Measurements from ENCODE around the gene FOCAD. TPM values are rescaled to one million over a fixed set of nuclear protein-coding genes. Genes with fewer than 3 reads are reported as not detected.

Gene FOCAD
- total and polyA plus RNA-seq, 3 experiments from 2014 or later, result 16.1 to 25.9 (median 24.8) TPM

DNA sequence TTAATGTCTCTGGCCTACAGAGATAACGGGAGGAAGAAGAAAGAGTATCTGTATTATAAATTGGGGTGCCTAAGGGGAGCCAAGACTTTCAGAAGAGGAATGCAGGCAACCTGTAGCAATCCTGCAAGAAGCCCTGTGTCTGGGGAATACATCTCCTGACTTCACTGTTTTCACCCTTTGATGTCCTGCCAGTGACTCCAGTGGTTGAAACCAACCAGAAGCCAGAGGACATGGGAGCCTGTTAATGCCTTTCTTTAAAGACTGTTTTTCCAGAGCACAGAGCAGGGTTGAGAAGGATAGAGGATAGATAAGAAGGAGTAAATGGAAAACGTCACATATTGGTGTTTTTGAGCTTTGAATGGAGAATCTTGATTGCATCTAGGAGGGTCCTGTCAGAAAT, 196.2 kb downstream of the FOCAD start:
- Mint-ChIP-seq H3K27me3 (no peaks in the 10 kb centered on the region), H3K36me3 (peaks cover 0 to 8% (median 3%) of the 10 kb centered on the region in 3 donors), H3K4me1 (no peaks in the 10 kb centered on the region), H3K9me3 (no peaks in the 10 kb centered on the region), H3K4me3 (no peak overlapping the region), H3K27ac (no peak overlapping the region)
- Histone ChIP-seq H3K9me3 (ENCODE audit: low read length) (no peaks in the 10 kb centered on the region), H3K27me3 (ENCODE audit: insufficient read depth, low read length, poor library complexity, severe bottlenecking) (no peaks in the 10 kb centered on the region), H3K27ac (ENCODE audit: low read depth, low read length) (no peak overlapping the region), H3K4me3 (ENCODE audit: low read length) (no peak overlapping the region), H3K36me3 (ENCODE audit: insufficient read depth, low read length) (peaks cover 6% of the 10 kb centered on the region), H3K4me1 (ENCODE audit: insufficient read depth, low read length) (no peaks in the 10 kb centered on the region)
- ChIA-PET CTCF (interaction anchor here (1.1 to 1.2 kb wide), 2 partner anchors 61 to 231 kb away, joined by 3 to 4 read pairs; no protein-coding TSS in a partner anchor), POLR2A (interaction anchor here (1.0 kb wide), 1 partner anchor 259 kb away, joined by 3 read pairs; no protein-coding TSS in a partner anchor)
- DNase-seq, result no peak

DNA sequence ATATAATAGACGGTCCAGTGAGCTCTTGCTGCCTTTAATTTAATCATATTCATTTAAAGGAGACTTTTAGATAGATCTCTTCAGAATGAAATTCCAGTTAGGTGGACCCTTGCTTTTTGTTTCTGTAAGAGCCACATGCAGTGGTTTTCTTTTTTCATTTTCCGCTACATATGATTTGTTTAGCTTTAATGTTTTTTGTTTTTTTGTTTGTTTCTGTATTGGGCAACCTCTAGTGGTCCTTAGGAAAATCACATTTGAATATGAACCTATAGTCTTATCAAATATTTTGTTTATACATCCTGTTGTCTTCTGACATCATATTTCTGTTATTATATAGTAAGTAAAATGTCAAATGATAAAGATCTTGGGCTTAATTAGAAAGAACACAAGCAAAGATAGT, 196.6 kb downstream of the FOCAD start:
- CTCF ChIA-PET, result interaction anchor here (1.1 kb wide), 1 partner anchor 230 kb away, joined by 3 read pairs; no protein-coding TSS in a partner anchor

DNA sequence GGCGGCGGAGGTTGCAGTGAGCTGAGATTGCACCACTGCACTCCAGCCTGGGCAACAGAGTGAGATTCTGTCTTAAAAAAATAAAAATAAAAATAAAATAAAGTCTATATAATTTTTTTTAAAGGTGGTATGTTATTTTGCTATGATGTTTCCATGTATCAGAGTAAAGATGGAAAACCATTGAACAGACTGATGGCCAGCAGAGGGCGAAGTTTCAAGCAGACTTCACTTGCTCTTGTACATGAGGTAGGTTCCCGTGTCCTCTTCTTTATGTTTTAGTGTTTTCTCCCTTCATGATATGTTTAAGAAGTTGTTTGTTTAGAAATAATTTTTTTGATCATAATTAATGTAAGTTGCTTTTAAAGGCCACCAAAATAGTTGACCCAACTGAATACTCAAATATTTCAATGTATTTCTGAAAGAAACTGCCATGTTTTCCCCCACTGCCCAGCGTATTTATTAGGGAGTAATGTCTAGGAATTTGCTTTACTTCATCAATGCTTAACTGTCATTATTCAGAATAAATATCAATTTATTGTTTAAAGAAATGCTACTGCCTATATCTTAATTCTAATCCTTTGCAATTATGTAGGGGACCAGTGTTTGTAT, 201.0 kb downstream of the FOCAD start:
- no peak overlapping the region for H3K4me3 Mint-ChIP-seq
- no peaks in the 10 kb centered on the region for H3K27me3 ChIP-seq (ENCODE audit: insufficient read depth, low read length, poor library complexity, severe bottlenecking)
- H3K36me3 ChIP-seq (ENCODE audit: insufficient read depth, low read length), result peaks cover 6% of the 10 kb centered on the region
- no peak overlapping the region for H3K4me3 ChIP-seq (ENCODE audit: low read length)
- H3K4me1 Mint-ChIP-seq, result no peaks in the 10 kb centered on the region
- H3K27ac Mint-ChIP-seq, result no peak overlapping the region
- POLR2A ChIA-PET, result no interaction called here
- CTCF ChIA-PET, result interaction anchor here (0.6 to 2.9 kb wide), 15 partner anchors 10 to 960 kb away, joined by 3 to 22 read pairs (median 3); partner anchors contain the start of gene MLLT3
- H3K27me3 Mint-ChIP-seq, result no peaks in the 10 kb centered on the region
- peaks cover 4 to 10% (median 7%) of the 10 kb centered on the region in 3 donors for H3K36me3 Mint-ChIP-seq
- H3K4me1 ChIP-seq (ENCODE audit: insufficient read depth, low read length), result no peaks in the 10 kb centered on the region
- H3K9me3 ChIP-seq (ENCODE audit: low read length), result no peaks in the 10 kb centered on the region
- no peaks in the 10 kb centered on the region for H3K9me3 Mint-ChIP-seq
- DNase-seq, result peak; percentile 20 to 71 (median 38)
- H3K27ac ChIP-seq (ENCODE audit: low read depth, low read length), result no peak overlapping the region

More for the DNA sequence above, 196.6 kb downstream of the FOCAD start:
- Histone ChIP-seq H3K9me3 (ENCODE audit: low read length) (no peaks in the 10 kb centered on the region), H3K36me3 (ENCODE audit: insufficient read depth, low read length) (peaks cover 6% of the 10 kb centered on the region), H3K4me1 (ENCODE audit: insufficient read depth, low read length) (no peaks in the 10 kb centered on the region), H3K27me3 (ENCODE audit: insufficient read depth, low read length, poor library complexity, severe bottlenecking) (no peaks in the 10 kb centered on the region), H3K4me3 (ENCODE audit: low read length) (no peak overlapping the region), H3K27ac (ENCODE audit: low read depth, low read length) (no peak overlapping the region)
- H3K4me3 Mint-ChIP-seq, result no peak overlapping the region
- H3K9me3 Mint-ChIP-seq, result no peaks in the 10 kb centered on the region
- peaks cover 0 to 8% (median 3%) of the 10 kb centered on the region in 3 donors for H3K36me3 Mint-ChIP-seq
- DNase-seq, result no peak
- no peaks in the 10 kb centered on the region for H3K27me3 Mint-ChIP-seq
- no peak overlapping the region for H3K27ac Mint-ChIP-seq
- H3K4me1 Mint-ChIP-seq, result no peaks in the 10 kb centered on the region
- POLR2A ChIA-PET, result interaction anchor here (1.0 kb wide), 1 partner anchor 259 kb away, joined by 3 read pairs; no protein-coding TSS in a partner anchor

DNA sequence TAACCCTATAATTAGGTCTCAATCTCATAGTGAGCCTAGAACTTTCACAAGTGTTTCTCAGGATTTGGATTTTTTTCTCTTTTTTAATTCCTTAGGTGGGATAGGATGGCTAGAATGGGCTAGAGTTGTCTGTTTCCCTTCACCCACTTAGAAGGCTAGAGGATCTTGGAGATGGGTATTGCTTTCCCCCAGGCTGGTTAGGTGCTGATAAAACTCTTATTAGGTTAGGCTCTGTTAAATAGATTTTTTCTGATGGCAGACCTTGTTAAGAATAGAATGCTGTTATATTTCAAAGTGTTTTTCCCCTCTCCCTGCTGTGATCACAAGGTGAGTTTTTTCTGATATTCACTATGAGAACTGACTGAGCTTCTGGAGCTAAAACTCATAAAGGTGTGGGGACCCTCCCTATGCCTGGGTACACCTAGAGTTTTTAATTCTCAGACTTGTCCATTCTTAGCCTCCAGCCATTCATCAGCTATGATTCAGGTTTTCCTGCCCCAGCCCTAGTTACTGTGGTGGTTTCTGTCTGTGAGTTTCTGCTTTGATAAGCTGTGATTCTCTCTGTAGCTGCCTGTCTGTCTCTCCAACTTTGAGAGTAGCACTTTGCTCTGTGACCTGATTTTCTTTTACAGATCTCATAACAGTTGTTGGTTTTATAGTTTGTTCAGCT, 215.0 kb downstream of the FOCAD start:
- POLR2A ChIA-PET, result no interaction called here
- Histone ChIP-seq H3K4me1 (ENCODE audit: insufficient read depth, low read length) (no peaks in the 10 kb centered on the region), H3K36me3 (ENCODE audit: insufficient read depth, low read length) (no peaks in the 10 kb centered on the region), H3K4me3 (ENCODE audit: low read length) (no peak overlapping the region), H3K9me3 (ENCODE audit: low read length) (no peaks in the 10 kb centered on the region), H3K27me3 (ENCODE audit: insufficient read depth, low read length, poor library complexity, severe bottlenecking) (no peaks in the 10 kb centered on the region), H3K27ac (ENCODE audit: low read depth, low read length) (no peak overlapping the region)
- CTCF ChIA-PET, result interaction anchor here (1.4 kb wide), 1 partner anchor 15 kb away, joined by 5 read pairs; no protein-coding TSS in a partner anchor
- no peaks in the 10 kb centered on the region for H3K9me3 Mint-ChIP-seq
- no peak overlapping the region for H3K4me3 Mint-ChIP-seq
- no peak overlapping the region for H3K27ac Mint-ChIP-seq
- H3K27me3 Mint-ChIP-seq, result no peaks in the 10 kb centered on the region
- H3K4me1 Mint-ChIP-seq, result no peaks in the 10 kb centered on the region
- no peak for DNase-seq
- H3K36me3 Mint-ChIP-seq, result peaks cover 0 to 1% (median 0%) of the 10 kb centered on the region in 3 donors

DNA sequence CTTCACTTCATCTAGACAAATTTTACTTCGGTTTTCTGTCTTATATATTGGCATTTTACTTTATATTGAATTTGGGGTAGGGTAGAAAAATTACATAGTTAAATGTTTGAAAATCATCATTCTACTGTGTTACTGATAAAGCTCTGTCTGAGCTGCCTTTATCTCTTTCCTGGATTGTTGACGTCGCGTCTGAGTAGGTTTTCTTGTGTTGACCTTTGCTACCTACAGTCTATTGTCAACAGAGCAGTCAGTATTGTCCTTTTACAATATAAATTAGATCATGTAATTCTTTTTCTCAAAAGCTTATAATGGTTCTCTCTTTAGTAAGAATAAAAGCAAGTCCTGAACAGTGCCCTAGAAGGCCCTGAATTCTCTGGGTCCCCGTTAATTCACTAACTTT, 219.2 kb downstream of the FOCAD start:
- Histone ChIP-seq H3K27me3 (ENCODE audit: insufficient read depth, low read length, poor library complexity, severe bottlenecking) (no peaks in the 10 kb centered on the region), H3K4me1 (ENCODE audit: insufficient read depth, low read length) (no peaks in the 10 kb centered on the region), H3K4me3 (ENCODE audit: low read length) (no peak overlapping the region), H3K27ac (ENCODE audit: low read depth, low read length) (no peak overlapping the region), H3K9me3 (ENCODE audit: low read length) (no peaks in the 10 kb centered on the region), H3K36me3 (ENCODE audit: insufficient read depth, low read length) (no peaks in the 10 kb centered on the region)
- no peak for DNase-seq
- Mint-ChIP-seq H3K27me3 (no peaks in the 10 kb centered on the region), H3K27ac (no peak overlapping the region), H3K4me1 (no peaks in the 10 kb centered on the region), H3K36me3 (peaks cover 5 to 9% (median 6%) of the 10 kb centered on the region in 3 donors), H3K4me3 (no peak overlapping the region), H3K9me3 (no peaks in the 10 kb centered on the region)
- CTCF ChIA-PET, result no interaction called here
- POLR2A ChIA-PET, result no interaction called here

DNA sequence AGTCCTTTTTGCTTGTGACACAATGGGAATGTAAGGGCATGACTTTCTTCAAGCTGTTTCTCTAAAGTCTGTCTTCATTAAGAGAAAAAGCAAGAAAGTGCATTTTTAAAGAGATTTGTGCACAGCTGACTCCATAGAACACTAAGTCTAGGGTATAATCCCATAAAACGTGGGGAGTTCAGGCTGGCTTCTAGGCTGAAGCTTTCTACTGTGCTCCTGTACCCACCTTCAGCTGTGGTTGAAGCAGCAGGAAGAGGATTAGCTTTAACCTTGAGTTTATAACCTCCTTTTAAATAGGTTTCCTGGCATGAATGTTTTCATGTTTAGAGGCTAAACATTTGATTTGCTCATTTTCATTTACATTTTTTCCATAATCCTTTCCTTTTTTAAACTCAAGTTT, 220.9 kb downstream of the FOCAD start:
- no peaks in the 10 kb centered on the region for H3K9me3 ChIP-seq (ENCODE audit: low read length)
- H3K27me3 ChIP-seq (ENCODE audit: insufficient read depth, low read length, poor library complexity, severe bottlenecking), result no peaks in the 10 kb centered on the region
- no peaks in the 10 kb centered on the region for H3K9me3 Mint-ChIP-seq
- no peaks in the 10 kb centered on the region for H3K4me1 Mint-ChIP-seq
- H3K4me1 ChIP-seq (ENCODE audit: insufficient read depth, low read length), result no peaks in the 10 kb centered on the region
- H3K36me3 Mint-ChIP-seq, result peaks cover 5 to 9% (median 6%) of the 10 kb centered on the region in 3 donors
- H3K27ac Mint-ChIP-seq, result no peak overlapping the region
- ChIA-PET POLR2A (no interaction called here), CTCF (no interaction called here)
- no peaks in the 10 kb centered on the region for H3K36me3 ChIP-seq (ENCODE audit: insufficient read depth, low read length)
- H3K27ac ChIP-seq (ENCODE audit: low read depth, low read length), result no peak overlapping the region
- no peaks in the 10 kb centered on the region for H3K27me3 Mint-ChIP-seq
- no peak for DNase-seq
- H3K4me3 Mint-ChIP-seq, result no peak overlapping the region
- H3K4me3 ChIP-seq (ENCODE audit: low read length), result no peak overlapping the region

DNA sequence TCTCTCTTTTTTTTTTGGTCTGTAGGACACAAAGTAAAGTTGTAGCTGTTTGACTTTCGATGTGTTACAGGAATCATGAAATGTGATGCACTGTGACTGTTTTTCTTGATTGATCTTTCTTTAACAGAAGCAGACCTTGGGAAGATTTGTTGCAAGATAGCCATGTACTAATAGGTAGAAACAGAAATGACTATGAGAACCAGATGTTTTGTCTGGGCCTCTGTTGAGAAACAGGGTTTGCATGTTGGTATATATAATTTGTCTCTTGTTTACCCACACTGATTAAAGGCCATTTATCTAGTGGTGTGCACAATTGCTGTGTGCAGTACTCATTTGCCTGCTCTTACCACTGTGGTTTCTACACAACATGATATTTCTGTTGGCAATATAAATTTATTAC, 222.3 kb downstream of the FOCAD start:
- no peak for DNase-seq
- Mint-ChIP-seq H3K9me3 (no peaks in the 10 kb centered on the region), H3K27me3 (no peaks in the 10 kb centered on the region), H3K4me1 (no peaks in the 10 kb centered on the region), H3K27ac (no peak overlapping the region), H3K36me3 (peaks cover 5 to 8% (median 6%) of the 10 kb centered on the region in 3 donors), H3K4me3 (no peak overlapping the region)
- Histone ChIP-seq H3K9me3 (ENCODE audit: low read length) (no peaks in the 10 kb centered on the region), H3K4me3 (ENCODE audit: low read length) (no peak overlapping the region), H3K27me3 (ENCODE audit: insufficient read depth, low read length, poor library complexity, severe bottlenecking) (no peaks in the 10 kb centered on the region), H3K4me1 (ENCODE audit: insufficient read depth, low read length) (no peaks in the 10 kb centered on the region), H3K27ac (ENCODE audit: low read depth, low read length) (no peak overlapping the region), H3K36me3 (ENCODE audit: insufficient read depth, low read length) (no peaks in the 10 kb centered on the region)
- ChIA-PET POLR2A (no interaction called here), CTCF (no interaction called here)

DNA sequence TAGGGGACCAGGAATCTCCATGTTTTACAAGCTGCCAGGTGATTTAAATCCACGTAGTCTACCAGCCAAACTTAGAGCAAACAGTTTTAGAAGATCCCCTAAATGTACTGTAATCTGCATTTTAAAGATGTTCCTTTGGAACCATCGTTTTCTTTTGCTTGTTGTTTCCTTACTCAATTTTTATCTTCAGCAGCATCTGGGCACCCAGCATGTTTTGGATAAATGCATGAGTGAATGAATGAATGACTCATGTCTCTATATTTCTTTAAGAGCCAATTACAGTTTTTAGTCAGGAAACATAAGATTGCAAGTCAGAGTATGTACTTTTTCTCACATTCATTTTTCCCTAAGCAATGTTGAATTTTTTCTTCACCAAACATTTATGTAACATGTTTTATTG, 224.4 kb downstream of the FOCAD start:
- CTCF ChIA-PET, result interaction anchor here (0.6 to 0.9 kb wide), 2 partner anchors 14 to 145 kb away, joined by 3 to 4 read pairs; no protein-coding TSS in a partner anchor
- Histone ChIP-seq H3K27me3 (ENCODE audit: insufficient read depth, low read length, poor library complexity, severe bottlenecking) (no peaks in the 10 kb centered on the region), H3K4me1 (ENCODE audit: insufficient read depth, low read length) (no peaks in the 10 kb centered on the region), H3K36me3 (ENCODE audit: insufficient read depth, low read length) (no peaks in the 10 kb centered on the region), H3K4me3 (ENCODE audit: low read length) (no peak overlapping the region), H3K27ac (ENCODE audit: low read depth, low read length) (no peak overlapping the region), H3K9me3 (ENCODE audit: low read length) (no peaks in the 10 kb centered on the region)
- Mint-ChIP-seq H3K4me3 (no peak overlapping the region), H3K36me3 (peaks cover 10 to 12% (median 11%) of the 10 kb centered on the region in 3 donors), H3K9me3 (no peaks in the 10 kb centered on the region), H3K4me1 (no peaks in the 10 kb centered on the region), H3K27me3 (no peaks in the 10 kb centered on the region), H3K27ac (no peak overlapping the region)
- POLR2A ChIA-PET, result no interaction called here
- DNase-seq, result no peak

Data from CD8-positive, alpha-beta memory T cell (primary cell).